Measurements from ENCODE around the gene FCRLA.

- TF ChIP-seq CTCF (tag by site-specific recombination; IDR thresholded peaks at IDR 0.05) (no peak), ZNF274 (IDR thresholded peaks at IDR 0.05; ENCODE audit: low read length) (no peak), ZNF274 (tag by site-specific recombination; IDR thresholded peaks at IDR 0.05; ENCODE audit: borderline replicate concordance) (no peak), ZNF266 (tag by site-specific recombination; IDR thresholded peaks at IDR 0.05; ENCODE audit: low read depth) (no peak), SALL2 (tag by site-specific recombination; IDR thresholded peaks at IDR 0.05; ENCODE audit: borderline replicate concordance) (no peak)
Measured at GRCh38 chr1:161688946-161689345, 18.1 kb upstream of the FCRLA start.

Measured in HEK293 (cell line).